IPS DF 4.7 (cell line): ENCODE results near the gene JUP.

Experiments used
- DNase-seq: peaks from one replicate; pipeline ENCODE4 v3.0.0-alpha.2; 2013; ENCODE audit warnings: low spot score; ENCODE audit errors: extremely low read depth

JUP gene

DNA sequence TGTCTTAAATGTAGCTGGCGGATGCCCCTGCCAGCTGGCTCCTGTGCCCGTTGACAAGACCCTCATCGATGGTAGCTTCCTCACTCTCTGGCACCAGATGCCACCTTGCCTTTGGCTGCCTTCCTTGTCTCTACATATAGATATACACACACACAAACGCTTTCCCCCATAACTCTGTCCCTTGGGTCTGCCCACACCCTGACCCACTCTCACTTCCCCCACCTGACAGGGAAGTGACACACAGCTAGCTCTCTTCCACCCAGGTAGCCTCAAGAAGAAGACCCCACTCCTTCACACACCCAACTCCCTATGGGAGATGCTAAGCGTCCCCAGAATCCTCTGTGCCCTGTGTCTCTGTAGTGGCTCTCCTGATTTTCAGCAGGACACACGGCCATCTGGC is 25.6 kb downstream of the JUP start:
- DNase-seq = no peak

DNA sequence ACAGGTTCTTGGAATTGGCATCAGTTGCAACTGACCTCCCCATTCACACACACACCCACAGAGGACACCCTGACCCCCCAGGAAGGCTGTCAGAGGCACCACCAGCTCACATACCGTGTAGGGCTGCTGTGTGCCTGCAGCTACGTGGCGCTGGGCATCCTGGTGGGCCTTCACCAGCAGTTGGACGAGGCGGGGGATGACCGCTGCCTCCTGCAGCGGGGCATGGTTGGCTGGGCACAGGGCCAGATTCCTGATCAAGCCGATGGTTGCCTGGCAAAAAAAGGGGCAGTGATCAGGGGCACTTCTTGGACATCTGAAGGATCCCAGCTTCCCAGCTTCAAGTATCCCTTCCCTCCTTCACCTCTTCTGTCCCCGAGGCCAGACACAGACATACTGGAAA is 27.9 kb downstream of the JUP start:
- no peak for DNase-seq

DNA sequence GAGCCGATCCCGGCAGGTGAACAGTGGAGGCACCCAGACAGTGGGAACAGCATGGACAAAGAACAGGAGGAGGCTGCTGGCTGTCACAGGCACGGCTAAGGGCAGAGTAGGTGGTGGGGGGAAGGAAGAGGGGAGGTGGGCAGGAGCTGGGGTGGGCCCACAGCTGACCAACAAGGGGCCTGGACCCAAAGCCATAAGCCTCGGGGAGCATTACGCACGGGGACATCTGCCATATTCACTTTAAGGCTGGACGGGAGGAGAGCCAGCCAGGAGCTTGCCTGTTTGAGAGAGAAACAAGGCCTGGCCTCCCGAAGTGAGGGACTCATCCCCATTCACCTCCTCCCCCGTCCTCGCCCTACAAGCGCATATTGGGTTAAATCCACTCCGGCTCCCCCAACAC is 32.4 kb downstream of the JUP start:
- DNase-seq = no peak

DNA sequence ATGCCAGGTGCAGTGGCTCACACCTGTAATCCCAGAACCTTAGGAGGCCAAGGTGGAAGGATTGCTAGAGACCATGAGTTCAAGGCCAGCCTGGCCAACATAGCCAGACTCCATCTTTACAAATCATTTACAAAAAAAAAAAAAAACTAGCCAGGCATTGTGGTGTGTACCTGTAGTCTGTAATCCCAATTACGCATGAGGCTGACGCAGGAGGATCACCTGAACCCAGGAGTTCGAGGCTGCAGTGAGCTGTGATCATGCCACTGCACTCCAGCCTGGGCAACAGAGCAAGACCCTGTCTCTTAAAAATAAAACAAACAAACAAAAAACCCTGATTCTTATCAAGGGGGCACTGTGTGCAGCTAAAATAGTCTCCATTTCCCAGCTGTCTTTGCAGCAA is 35.2 kb downstream of the JUP start:
- DNase-seq = no peak

DNA sequence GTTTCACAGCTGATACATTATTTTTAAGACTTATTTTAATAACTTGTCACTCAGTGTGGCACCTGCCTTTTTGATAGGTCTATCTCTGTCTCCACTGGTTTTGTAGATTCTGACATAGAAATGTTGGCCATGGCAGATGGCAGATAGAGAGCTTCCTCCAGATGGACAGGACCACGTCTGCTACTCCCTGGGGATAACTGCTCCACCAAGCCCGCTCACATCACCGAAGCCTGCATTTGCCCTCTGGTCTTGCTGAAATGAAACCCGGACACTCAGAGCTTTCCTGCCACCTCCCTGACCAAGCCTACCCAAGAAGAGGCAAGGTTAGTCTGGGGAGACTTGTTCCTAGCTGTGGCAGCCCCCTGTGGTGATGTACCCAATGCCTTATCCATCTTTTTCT is 35.6 kb downstream of the JUP start:
- DNase-seq = no peak

DNA sequence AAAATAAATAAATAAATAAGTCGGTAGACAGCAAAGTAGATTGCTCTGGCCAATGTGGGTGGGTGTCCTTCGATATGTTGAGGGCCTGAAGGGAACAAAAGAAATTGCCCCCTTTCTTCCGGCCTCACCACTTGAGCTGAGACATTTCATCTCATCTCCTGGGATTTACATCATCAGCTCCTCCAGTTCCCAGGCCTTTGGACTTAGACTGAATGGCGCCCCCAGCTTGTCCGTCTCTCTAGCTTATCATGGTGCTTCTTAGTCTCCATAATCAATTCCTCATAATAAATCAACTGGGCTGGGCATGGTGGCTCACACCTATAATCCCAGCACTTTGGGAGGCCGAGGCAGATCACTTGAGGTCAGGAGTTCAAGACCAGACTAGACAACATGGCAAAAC is 38.2 kb downstream of the JUP start:
- no peak for DNase-seq

DNA sequence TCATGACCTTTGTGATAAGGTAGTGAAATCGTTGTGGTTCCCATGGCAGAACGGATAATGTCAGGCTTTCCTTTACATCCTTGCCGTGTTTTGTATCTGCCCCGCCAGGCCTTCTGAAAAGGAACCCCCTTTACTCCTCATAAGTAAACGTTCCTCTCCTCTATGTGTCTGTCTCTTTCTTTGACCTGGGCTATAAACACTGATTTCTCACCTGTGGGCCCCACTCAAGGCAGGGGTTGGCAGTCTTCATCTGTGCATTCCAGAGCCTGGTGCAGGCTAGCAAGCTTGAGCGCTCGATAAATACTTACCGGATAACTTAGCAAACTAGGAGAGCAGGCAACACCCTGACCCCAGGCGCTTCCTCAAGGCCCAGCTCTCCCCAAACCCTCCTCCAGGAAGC is 44.8 kb downstream of the JUP start:
- DNase-seq = no peak

DNA sequence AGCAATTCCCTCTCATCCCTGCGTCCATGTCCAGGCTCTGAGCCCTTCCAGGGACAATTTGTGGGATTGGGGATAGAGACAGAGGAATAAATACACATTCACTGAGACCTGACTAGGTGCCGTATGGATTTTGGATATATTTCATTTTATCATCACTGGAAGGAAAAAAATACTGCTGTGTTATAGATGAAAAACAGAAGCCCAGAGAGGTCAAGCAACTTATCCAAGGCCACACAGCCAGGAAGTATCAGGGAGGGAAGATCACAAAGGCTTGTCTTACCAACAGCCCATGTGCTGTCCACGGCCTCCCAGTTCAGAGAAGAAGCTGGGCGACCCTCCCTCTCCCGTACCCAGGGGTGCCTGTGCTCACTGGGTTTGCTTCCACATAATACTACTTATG is 46.0 kb downstream of the JUP start:
- no peak for DNase-seq

DNA sequence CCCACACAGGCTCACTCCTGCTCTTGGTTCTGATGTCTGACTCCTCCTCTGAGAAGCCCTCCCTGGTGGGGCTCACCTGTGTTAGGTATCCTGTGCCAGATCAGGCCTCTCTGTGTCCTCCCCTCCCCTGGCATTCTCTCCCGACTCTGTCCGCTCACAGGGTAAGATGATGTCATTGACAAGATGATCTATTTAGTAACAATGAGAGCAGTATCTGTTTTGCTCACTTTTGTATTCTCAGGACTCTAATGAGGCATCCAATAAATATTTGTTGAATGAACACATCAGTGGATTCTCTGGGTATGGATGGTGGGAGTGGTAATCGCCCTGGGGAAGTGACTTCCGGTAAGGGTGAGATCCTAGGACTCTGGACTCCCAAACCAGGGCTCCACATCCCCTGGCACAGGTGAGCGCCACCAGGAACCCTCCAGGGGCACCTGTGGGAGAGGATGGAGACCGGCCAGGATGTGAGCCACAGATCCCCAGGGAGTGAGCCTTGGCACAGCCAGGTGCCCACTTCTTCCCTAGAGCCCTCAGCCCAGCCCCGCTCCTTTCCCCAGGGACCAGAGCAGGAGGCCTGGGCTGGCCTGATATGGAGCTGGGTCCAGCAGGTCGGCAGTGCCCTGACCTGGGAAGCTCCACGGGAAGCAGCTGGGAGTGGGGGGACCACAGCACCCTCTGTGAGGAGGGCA is 46.7 kb downstream of the JUP start:
- DNase-seq = no peak

DNA sequence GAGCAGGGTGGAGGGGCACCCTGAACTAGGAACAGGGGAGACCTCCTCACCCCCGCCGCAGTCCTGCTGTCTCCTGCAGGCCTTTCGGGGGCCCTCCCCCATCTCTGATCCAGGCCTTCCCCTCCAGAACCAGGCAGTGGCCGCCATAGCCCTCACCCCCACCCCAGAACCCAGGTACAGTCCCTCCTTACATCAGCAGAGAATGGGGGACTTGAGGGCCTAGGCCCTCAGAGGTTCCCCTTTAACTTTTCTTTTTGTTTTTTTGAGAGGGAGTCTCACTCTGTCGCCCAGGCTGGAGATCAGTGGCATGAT is 47.8 kb downstream of the JUP start:
- DNase-seq = no peak

DNA sequence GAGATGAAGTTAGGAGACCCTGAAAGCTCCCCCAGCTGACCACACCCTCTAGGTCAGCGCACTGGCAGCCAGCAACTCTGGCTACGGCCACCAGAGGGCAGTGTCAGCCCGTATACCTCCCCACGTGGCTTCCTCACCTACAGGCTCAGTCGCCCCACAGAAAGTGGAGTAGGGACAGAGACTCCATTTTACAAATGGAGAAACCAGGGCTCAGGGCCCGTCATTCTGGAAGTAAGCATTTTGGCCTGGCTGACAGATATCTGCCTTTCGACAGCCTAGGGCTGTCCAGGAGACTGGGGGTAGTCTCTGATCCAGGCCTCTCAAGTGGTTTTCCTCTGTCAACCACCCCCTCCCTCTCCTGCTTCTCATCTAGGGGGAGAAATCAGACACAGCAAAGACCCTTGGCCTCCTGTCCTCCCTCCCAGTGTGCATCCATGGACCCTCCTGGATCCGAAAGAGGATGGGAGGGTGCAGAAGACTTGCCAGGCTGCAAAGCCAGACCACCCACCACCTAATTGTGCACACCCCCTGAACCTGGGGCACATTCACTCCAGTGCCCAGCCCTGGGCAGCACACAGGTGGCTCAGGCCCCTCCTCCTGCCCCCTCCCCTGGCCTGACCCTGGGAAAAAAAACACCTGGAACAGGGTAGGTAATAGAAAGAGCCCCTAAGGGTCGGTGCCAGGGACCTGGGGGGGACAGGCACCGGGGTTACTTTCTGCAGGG is 48.3 kb downstream of the JUP start:
- DNase-seq = no peak

DNA sequence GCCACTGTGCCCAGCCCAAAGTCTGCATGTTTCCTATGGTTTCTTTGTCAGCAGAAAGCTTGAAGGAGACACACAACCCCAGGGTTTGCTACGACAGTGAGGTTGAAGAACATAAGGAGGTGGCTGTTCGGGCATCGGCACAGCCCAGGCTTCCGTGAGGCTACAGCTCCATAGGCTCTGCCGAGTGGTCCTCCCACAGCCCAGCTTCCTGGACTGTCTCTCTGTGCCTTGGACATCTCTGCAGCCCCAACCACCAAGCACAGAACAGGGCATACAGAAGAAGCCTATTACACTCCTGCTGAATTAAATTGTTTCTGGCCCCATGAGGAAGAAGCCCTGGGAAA is 48.9 kb downstream of the JUP start:
- DNase-seq = no peak

DNA sequence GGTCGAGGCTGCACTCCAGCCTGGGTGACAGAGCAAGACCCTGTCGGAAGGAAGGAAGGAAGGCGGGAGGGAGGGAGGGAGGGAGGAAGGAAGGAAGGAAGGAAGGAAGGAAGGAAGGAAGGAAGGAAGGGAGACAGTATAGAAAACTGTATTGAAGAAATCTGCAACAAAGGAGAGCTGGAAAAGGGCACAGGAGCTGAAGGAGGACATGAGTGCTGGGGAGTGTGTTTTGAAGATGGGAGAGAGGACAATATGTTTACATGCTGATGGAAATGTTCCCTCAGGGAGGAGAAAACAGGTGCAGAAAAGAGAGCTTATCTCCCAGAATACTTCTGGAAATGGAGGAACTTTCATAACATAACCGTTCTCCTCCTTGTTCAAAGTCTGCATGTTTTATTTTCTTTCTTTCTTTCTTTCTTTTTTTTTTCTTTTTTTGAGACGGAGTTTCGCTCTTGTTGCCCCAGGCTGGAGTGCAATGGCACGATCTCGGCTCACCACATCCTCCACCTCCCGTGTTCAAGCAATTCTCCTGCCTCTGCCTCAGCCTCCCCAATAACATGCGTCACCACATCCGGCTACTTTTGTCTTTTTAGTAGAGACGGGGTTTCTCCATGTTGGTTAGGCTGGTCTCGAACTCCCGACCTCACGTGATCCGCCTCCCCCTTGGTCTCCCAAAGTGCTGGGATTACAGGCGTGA is 49.4 kb downstream of the JUP start:
- DNase-seq = no peak

DNA sequence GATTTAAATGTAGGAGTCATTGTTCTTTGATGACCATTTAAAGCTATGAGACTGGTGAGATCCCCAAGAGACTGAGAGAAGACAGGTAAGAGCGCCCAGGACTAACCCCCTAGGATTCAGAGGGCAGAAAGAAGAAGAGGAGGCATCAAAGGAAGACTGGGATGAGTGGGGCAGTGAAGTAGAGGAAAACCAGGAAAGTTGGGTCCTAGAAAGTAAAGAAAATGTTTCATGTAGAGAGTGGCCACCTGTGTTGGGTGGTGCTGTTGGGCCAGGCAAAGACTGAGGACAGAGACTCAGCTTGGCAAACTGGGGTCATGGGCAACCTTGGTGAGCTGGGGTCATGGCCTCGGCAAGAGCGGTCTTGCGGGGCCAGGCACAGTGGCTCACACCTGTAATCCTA is 50.8 kb downstream of the JUP start:
- no peak for DNase-seq

DNA sequence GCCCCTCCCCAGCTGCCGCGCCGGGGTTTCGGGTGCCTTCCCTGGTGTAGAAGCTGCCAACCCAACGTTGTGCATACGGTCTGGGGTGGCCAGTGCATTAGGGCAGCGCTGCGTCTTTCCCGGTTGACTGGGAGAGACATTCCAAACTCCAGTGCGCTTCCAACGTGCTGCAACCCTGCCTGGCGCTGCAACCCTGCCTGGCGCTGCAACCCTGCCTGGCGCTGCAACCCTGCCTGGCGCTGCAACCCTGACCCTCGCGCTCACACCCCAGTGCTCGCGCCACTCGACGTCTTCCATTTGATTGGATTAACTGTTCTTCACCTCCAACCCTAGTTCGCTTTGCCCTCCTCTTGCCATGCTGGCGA is 51.6 kb downstream of the JUP start:
- DNase-seq = no peak

DNA sequence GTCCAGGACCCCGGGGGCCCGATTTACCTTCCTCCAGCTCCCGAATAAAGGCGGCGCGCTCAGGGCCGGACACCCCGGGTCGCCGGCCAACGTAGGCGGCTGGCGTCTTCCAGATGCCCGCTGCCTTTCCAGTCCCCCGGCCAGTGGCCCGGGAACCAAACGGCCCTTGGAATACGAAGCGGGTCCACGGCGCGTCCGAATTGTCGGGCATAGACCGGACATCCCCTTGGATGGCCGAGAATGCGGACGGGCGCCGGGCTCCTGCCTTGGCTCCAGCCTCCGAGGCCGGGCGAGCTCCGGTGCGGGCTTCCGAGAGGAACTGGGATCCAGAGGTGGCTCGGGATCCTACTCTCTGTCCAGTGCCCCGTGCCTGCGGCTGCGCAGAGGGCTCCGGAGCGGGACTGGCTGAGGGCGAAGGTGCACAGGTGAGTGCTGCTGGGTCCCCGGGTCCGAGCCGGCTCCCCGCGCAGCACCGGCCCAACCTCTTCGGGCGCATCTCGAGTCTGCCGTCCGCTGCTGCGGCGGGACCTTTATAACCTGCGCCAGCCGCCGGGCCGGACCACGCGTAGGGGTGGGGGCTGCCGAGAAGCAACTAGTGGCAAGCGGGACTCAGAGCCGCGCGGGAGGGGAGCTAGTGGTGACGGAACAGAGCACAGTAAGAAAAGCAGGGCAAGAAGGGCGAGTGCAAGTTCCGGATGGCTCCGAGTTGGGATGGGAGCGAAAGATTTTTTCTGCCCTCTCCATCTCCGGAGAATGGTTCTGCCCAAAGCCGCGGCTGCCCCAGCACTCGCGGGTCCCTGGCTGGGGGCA is 52.2 kb downstream of the JUP start, which contains the start of gene HAP1:
Gene HAP1, minus strand, starts transcription at position 505 of the 810 bp plus-strand sequence. Its CDS starts 9 bp downstream, at position 496.
- DNase-seq = no peak

DNA sequence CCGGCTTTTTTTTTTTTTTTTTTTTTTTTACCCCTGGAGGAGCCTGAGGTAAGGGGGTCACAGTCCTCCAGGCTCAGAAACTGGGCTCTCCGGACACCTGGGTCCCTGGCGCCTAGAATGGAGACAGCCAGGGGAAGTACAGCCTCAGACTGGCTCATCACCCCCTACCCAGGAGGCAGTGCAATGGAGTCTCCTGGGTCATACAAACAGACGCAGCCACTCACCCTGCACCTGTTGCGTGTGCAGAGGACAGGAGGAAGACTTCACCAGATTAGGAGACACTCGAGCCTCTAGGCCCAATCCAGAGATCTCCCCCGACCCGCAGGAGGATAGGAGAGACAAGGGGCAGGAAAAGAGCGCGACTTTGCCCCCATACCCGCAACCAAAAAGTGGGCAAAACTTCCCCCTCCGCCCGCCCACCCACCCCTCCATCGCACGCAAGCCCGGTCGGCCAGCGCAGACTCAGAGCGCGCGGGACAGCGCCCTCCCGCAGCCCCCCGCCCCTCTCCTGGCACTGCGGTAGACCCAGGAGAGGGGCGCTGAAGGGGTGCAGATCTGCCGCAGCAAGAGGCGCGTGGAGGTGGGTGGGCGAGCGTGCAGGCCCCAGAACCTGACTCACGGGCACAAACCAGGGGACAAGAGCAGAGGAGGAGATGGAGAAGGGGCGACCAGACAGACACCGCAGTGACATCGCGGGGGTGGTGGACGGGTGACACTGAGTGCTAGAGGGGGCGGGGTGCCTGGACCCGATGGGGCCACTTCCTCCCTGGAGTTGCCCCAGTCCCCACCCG is 53.0 kb downstream of the JUP start:
- no peak for DNase-seq

DNA sequence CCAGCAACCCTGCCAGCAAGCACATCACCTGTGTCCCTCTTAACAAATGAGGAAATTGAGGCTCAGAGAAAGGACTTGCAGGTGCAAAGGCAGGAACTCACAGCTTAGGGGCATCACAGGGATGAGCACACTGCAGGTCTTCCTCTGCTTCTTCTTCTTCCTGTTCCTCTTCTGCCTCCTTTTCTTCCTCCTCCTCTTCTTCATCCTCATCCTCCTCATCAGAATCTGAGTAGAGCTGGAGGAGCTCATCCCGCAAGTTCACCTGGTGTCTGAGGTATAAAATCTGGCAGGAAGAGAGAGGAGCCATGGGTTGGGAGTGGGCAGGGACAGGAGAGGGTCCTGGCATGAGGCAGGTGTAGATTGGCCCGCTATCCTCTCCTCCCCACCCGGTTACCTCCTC is 54.7 kb downstream of the JUP start:
- DNase-seq = no peak

DNA sequence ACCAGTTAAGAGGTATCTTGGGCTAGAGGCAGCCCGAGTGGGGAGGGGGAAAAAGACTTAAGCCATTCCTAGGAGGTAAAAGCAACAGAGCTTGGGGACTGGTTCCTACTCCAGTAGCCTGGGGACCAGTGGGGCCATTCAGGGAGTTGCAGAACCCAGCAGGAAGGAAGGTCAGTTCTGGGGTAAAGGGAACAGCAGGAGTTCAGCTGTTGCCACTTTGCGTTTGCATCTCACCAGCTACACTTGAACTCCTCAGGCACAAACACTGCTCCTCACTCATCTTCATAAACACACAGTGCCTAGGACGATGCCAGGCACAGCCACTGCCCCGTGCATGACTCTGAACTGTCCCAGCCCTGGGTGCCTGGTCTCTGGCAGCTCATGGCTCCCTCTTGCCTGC is 56.0 kb downstream of the JUP start:
- DNase-seq = no peak

DNA sequence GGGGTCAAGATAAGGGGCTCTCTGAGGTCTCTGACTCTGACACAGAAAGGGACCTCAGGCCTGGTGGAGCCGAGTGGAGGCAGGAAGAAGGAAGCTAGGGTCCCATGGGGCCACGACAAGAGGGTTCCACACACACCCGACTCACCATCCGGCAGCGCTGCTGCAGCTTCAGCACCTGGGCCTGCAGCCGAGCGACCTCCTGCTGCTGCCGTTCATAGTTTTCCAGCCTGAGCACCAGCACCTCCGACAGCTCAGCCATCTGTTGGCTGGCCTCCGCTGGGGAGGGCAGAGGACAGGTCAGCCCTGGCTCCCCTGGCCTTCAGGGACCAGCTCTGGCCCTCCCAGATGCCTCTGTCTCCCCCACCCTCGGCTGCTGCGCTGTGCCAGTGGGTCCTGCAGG is 58.5 kb downstream of the JUP start:
- no peak for DNase-seq

DNA sequence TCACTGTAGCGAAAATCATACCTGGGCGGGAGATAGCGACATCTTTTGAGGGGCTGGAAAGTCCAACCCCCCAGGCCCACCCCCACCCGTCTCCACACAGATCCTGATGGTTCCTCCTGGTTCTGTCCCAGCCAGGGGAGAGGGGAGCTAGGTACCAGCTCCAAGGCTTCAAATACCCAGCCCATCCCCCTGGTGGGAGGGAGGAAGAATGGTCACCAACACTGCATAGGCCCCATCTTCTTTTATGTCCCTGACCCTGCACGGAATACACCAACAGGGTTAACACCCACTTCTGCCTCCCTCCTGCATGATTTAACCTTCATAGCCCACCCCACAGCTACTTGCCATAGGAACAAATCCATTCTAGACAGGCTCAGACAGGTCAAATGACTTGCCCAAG is 61.4 kb downstream of the JUP start:
- DNase-seq = no peak
